Measurements from ENCODE around the gene IL1RN.

GRCh38 chr2:113166187-113166645 is 38.8 kb downstream of the IL1RN start:
- no peak for TF ChIP-seq SIN3A (IDR thresholded peaks at IDR 0.05; ENCODE audit: low read depth, low read length)
- TF ChIP-seq, protein P1, sequence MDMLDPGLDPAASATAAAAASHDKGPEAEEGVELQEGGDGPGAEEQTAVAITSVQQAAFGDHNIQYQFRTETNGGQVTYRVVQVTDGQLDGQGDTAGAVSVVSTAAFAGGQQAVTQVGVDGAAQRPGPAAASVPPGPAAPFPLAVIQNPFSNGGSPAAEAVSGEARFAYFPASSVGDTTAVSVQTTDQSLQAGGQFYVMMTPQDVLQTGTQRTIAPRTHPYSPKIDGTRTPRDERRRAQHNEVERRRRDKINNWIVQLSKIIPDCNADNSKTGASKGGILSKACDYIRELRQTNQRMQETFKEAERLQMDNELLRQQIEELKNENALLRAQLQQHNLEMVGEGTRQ (IDR thresholded peaks at IDR 0.05; ENCODE audit: borderline replicate concordance, low read depth, low read length) = no peak
- no peak for TF ChIP-seq MEF2A (IDR thresholded peaks at IDR 0.05; ENCODE audit: insufficient read depth, low read depth, low read length)
- no peak for TF ChIP-seq ZNF274 (IDR thresholded peaks at IDR 0.05; ENCODE audit: insufficient read depth, insufficient read length)
- no peak for TF ChIP-seq CTCF (IDR thresholded peaks at IDR 0.05 in 2 of 3, conservative IDR thresholded peaks at IDR 0.05 in 1 of 3; ENCODE audit: control insufficient read depth in 2 of 3, extremely low read depth in 1 of 3, insufficient read depth in 1 of 3, low read depth in 3 of 3, low read length in 3 of 3)
- no peak for TF ChIP-seq YY1 (IDR thresholded peaks at IDR 0.05; ENCODE audit: low read depth, low read length)
- TF ChIP-seq SMAD1 (IDR thresholded peaks at IDR 0.05; ENCODE audit: low read depth, partially characterized antibody) = no peak
- TF ChIP-seq SPI1 (IDR thresholded peaks at IDR 0.05; ENCODE audit: borderline replicate concordance, insufficient read depth, low read depth, low read length) = no peak
- TF ChIP-seq NR2C2 (IDR thresholded peaks at IDR 0.05; ENCODE audit: borderline replicate concordance, control insufficient read depth, insufficient read length, low read depth) = no peak

Measured in GM12878 (cell line).